ENCODE results near the gene GNB1L. TPM values are rescaled to one million over a fixed set of nuclear protein-coding genes. Genes with fewer than 3 reads are reported as not detected.
"Not testable (repeated sequence)": the region's sequence is repeated elsewhere in the genome, so short reads cannot be mapped to it uniquely, and the experiment has no call there.

Gene GNB1L
- total RNA-seq, 1 experiment from 2014 or later: 17.7 TPM

- peaks cover 26% of the 10 kb centered on the region for H3K36me3 ChIP-seq
- no peak overlapping the region for H3K27ac ChIP-seq
- H3K4me3 ChIP-seq: no peak overlapping the region
- H3K27me3 ChIP-seq (replicated peaks): no peaks in the 10 kb centered on the region
- H3K4me1 ChIP-seq (replicated peaks): peaks cover 24% of the 10 kb centered on the region
- H3K9me3 ChIP-seq (replicated peaks): no peaks in the 10 kb centered on the region
- no peak for DNase-seq (ENCODE audit: low read depth in 1 of 2, low spot score in 2 of 2)
Measured at GRCh38 chr22:19843107-19843856, 11.4 kb downstream of the GNB1L start.

- no peaks in the 10 kb centered on the region for H3K27me3 ChIP-seq (replicated peaks)
- H3K36me3 ChIP-seq: peaks cover 22% of the 10 kb centered on the region
- H3K4me1 ChIP-seq (replicated peaks): peaks cover 24% of the 10 kb centered on the region
- no peak for DNase-seq (ENCODE audit: low read depth in 1 of 2, low spot score in 2 of 2)
- no peak overlapping the region for H3K4me3 ChIP-seq
- no peaks in the 10 kb centered on the region for H3K9me3 ChIP-seq (replicated peaks)
- no peak overlapping the region for H3K27ac ChIP-seq
Measured at GRCh38 chr22:19842393-19843106, 12.1 kb downstream of the GNB1L start.

GRCh38 chr22:19841641-19842392, 12.9 kb downstream of the GNB1L start:
- Histone ChIP-seq H3K36me3 (peaks cover 15% of the 10 kb centered on the region), H3K27me3 (replicated peaks) (no peaks in the 10 kb centered on the region), H3K4me1 (replicated peaks) (peaks cover 24% of the 10 kb centered on the region), H3K4me3 (no peak overlapping the region), H3K9me3 (replicated peaks) (no peaks in the 10 kb centered on the region), H3K27ac (no peak overlapping the region)
- no peak for DNase-seq (ENCODE audit: low read depth in 1 of 2, low spot score in 2 of 2)

GRCh38 chr22:19840955-19841640, 13.6 kb downstream of the GNB1L start:
- DNase-seq (ENCODE audit: low read depth in 1 of 2, low spot score in 2 of 2): no peak
- H3K27me3 ChIP-seq (replicated peaks): no peaks in the 10 kb centered on the region
- peaks cover 24% of the 10 kb centered on the region for H3K4me1 ChIP-seq (replicated peaks)
- peaks cover 15% of the 10 kb centered on the region for H3K36me3 ChIP-seq
- H3K9me3 ChIP-seq (replicated peaks): no peaks in the 10 kb centered on the region
- no peak overlapping the region for H3K27ac ChIP-seq
- no peak overlapping the region for H3K4me3 ChIP-seq

- no peak overlapping the region for H3K27ac ChIP-seq
- H3K4me1 ChIP-seq (replicated peaks): peaks cover 24% of the 10 kb centered on the region
- H3K27me3 ChIP-seq (replicated peaks): no peaks in the 10 kb centered on the region
- no peaks in the 10 kb centered on the region for H3K9me3 ChIP-seq (replicated peaks)
- no peak overlapping the region for H3K4me3 ChIP-seq
- H3K36me3 ChIP-seq: peaks cover 15% of the 10 kb centered on the region
- DNase-seq (ENCODE audit: low read depth in 1 of 2, low spot score in 2 of 2): no peak
Measured at GRCh38 chr22:19840059-19840458, 14.6 kb downstream of the GNB1L start.

- Histone ChIP-seq H3K27me3 (replicated peaks) (no peaks in the 10 kb centered on the region), H3K4me3 (no peak overlapping the region), H3K4me1 (replicated peaks) (peaks cover 14% of the 10 kb centered on the region), H3K36me3 (no peaks in the 10 kb centered on the region), H3K9me3 (replicated peaks) (no peaks in the 10 kb centered on the region), H3K27ac (no peak overlapping the region)
- no peak for DNase-seq (ENCODE audit: low read depth in 1 of 2, low spot score in 2 of 2)
Measured at GRCh38 chr22:19837915-19838314, 16.8 kb downstream of the GNB1L start.

- no peak overlapping the region for H3K4me3 ChIP-seq
- H3K36me3 ChIP-seq: no peaks in the 10 kb centered on the region
- no peaks in the 10 kb centered on the region for H3K9me3 ChIP-seq (replicated peaks)
- H3K4me1 ChIP-seq (replicated peaks): peaks cover 13% of the 10 kb centered on the region
- no peak for DNase-seq (ENCODE audit: low read depth in 1 of 2, low spot score in 2 of 2)
- H3K27me3 ChIP-seq (replicated peaks): no peaks in the 10 kb centered on the region
- H3K27ac ChIP-seq: no peak overlapping the region
Measured at GRCh38 chr22:19836512-19836911, 18.2 kb downstream of the GNB1L start.

- Histone ChIP-seq H3K27me3 (replicated peaks) (no peaks in the 10 kb centered on the region), H3K4me3 (no peak overlapping the region), H3K4me1 (replicated peaks) (no peaks in the 10 kb centered on the region), H3K36me3 (no peaks in the 10 kb centered on the region), H3K9me3 (replicated peaks) (no peaks in the 10 kb centered on the region), H3K27ac (no peak overlapping the region)
- no peak for DNase-seq (ENCODE audit: low read depth in 1 of 2, low spot score in 2 of 2)
Measured at GRCh38 chr22:19834599-19834998, 20.1 kb downstream of the GNB1L start.

GRCh38 chr22:19833327-19833726, 21.3 kb downstream of the GNB1L start:
- not testable (repeated sequence) for DNase-seq (ENCODE audit: low read depth in 1 of 2, low spot score in 2 of 2); H3K36me3 ChIP-seq; H3K4me1 ChIP-seq (replicated peaks); H3K4me3 ChIP-seq; H3K27me3 ChIP-seq (replicated peaks); H3K27ac ChIP-seq; H3K9me3 ChIP-seq (replicated peaks)

- DNase-seq (ENCODE audit: low read depth in 1 of 2, low spot score in 2 of 2): no peak
- Histone ChIP-seq H3K9me3 (replicated peaks) (no peaks in the 10 kb centered on the region), H3K27me3 (replicated peaks) (no peaks in the 10 kb centered on the region), H3K4me1 (replicated peaks) (no peaks in the 10 kb centered on the region), H3K27ac (no peak overlapping the region), H3K36me3 (no peaks in the 10 kb centered on the region), H3K4me3 (no peak overlapping the region)
Measured at GRCh38 chr22:19832476-19833108, 22.1 kb downstream of the GNB1L start.

GRCh38 chr22:19831979-19832378, 22.7 kb downstream of the GNB1L start:
- H3K4me3 ChIP-seq; H3K27me3 ChIP-seq (replicated peaks); H3K9me3 ChIP-seq (replicated peaks); H3K27ac ChIP-seq; H3K36me3 ChIP-seq; DNase-seq (ENCODE audit: low read depth in 1 of 2, low spot score in 2 of 2); H3K4me1 ChIP-seq (replicated peaks): not testable (repeated sequence)

- H3K36me3 ChIP-seq: no peaks in the 10 kb centered on the region; the same call in 1 of the 2 replicates
- DNase-seq (ENCODE audit: low read depth in 1 of 2, low spot score in 2 of 2): no peak
- H3K9me3 ChIP-seq (replicated peaks): no peaks in the 10 kb centered on the region
- no peak overlapping the region for H3K27ac ChIP-seq
- H3K27me3 ChIP-seq (replicated peaks): no peaks in the 10 kb centered on the region
- no peak overlapping the region for H3K4me3 ChIP-seq
- no peaks in the 10 kb centered on the region for H3K4me1 ChIP-seq (replicated peaks)
Measured at GRCh38 chr22:19831016-19831415, 23.7 kb downstream of the GNB1L start.

GRCh38 chr22:19828035-19828401, 26.7 kb downstream of the GNB1L start:
- Histone ChIP-seq H3K27me3 (replicated peaks) (no peaks in the 10 kb centered on the region), H3K4me3 (no peak overlapping the region), H3K27ac (no peak overlapping the region), H3K36me3 (no peaks in the 10 kb centered on the region; the same call in 1 of the 2 replicates), H3K9me3 (replicated peaks) (no peaks in the 10 kb centered on the region), H3K4me1 (replicated peaks) (no peaks in the 10 kb centered on the region)
- DNase-seq (ENCODE audit: low read depth in 1 of 2, low spot score in 2 of 2): no peak
